ENCODE data around the gene SNX13.

The SNX13 gene

DNA sequence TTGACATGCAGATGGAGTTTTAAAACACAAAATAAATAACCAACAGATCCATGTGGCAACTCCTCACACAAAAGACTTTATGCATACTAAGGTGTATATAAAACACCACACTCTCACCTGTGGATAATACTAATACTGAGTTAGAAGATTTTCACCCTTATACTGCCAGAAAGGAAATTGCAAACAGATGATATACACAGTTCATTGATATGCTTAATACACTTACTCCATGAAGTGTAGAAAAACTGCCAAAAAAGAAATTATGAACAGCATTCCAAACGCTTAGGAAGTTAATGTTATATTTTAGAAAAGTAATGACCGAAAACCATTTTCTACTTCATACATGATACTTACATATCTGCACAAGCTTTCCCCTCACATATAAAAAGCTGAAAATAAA, 17.6 kb upstream of the SNX13 start:
- TF ChIP-seq MYC (IDR thresholded peaks at IDR 0.05; ENCODE audit: low read depth, low read length), result no peak
- TF ChIP-seq, protein P1, sequence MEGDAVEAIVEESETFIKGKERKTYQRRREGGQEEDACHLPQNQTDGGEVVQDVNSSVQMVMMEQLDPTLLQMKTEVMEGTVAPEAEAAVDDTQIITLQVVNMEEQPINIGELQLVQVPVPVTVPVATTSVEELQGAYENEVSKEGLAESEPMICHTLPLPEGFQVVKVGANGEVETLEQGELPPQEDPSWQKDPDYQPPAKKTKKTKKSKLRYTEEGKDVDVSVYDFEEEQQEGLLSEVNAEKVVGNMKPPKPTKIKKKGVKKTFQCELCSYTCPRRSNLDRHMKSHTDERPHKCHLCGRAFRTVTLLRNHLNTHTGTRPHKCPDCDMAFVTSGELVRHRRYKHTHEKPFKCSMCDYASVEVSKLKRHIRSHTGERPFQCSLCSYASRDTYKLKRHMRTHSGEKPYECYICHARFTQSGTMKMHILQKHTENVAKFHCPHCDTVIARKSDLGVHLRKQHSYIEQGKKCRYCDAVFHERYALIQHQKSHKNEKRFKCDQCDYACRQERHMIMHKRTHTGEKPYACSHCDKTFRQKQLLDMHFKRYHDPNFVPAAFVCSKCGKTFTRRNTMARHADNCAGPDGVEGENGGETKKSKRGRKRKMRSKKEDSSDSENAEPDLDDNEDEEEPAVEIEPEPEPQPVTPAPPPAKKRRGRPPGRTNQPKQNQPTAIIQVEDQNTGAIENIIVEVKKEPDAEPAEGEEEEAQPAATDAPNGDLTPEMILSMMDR (IDR thresholded peaks at IDR 0.05; ENCODE audit: low read depth, low read length), result no peak
- TF ChIP-seq POLR2A (IDR thresholded peaks at IDR 0.05; ENCODE audit: extremely low read depth, insufficient read length), result no peak
- TF ChIP-seq, protein P2, sequence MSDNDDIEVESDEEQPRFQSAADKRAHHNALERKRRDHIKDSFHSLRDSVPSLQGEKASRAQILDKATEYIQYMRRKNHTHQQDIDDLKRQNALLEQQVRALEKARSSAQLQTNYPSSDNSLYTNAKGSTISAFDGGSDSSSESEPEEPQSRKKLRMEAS (IDR thresholded peaks at IDR 0.05; ENCODE audit: low read depth, low read length), result no peak
- DNase-seq (ENCODE audit: low read depth), result no peak
- H3K4me3 ChIP-seq (ENCODE audit: low read depth, low read length), result no peak overlapping the region

DNA sequence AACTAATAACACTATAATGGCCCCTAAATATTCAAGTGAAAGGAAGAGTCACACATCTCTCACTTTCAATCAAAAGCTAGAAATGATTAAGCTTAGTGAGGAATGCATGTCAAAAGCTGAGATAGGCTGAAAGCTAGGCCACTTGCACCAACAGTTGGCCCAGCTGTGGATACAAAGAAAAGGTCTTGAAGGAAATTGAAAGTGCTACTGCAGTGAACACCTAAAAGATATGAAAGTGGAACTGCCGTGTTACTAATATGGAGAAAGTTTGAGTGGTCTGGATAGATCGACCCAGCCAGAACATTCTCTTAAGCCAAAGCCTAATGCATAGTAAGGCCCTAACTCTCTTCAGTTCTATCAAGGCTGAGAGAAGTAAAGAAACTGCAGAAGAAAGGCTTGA, 12.1 kb upstream of the SNX13 start:
- no peak for TF ChIP-seq MYC (IDR thresholded peaks at IDR 0.05; ENCODE audit: low read depth, low read length)
- TF ChIP-seq, protein P1 (IDR thresholded peaks at IDR 0.05; ENCODE audit: low read depth, low read length), result no peak
- TF ChIP-seq, protein P2 (IDR thresholded peaks at IDR 0.05; ENCODE audit: low read depth, low read length), result no peak
- TF ChIP-seq POLR2A (IDR thresholded peaks at IDR 0.05; ENCODE audit: extremely low read depth, insufficient read length), result no peak
- DNase-seq (ENCODE audit: low read depth), result no peak
- no peak overlapping the region for H3K4me3 ChIP-seq (ENCODE audit: low read depth, low read length)

DNA sequence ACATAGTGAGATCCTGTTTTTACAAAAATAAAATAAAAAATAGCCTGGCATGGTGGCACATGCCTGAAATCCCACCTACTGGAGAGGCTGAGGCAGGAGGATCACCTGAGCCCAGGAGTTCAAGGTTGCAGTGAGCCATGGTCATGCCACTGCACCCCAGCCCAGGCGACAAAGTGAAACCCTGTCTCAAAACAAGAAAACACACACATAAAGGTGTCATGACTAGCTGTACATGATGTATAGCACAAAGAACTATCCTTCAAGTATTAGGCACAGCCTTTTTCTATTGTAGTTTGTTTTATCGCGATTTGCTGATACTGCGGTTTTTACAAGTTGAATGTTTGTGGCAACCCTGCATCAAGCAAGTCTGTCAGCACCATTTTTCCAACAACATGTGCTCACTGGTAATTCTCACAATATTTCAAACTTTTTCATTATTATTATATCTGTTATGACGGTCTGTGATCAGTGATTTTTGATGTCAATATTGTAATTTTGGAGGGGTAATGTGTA, 11.5 kb upstream of the SNX13 start:
- H3K4me3 ChIP-seq (ENCODE audit: low read depth, low read length), result no peak overlapping the region
- DNase-seq (ENCODE audit: low read depth), result no peak
- TF ChIP-seq, protein P1 (IDR thresholded peaks at IDR 0.05; ENCODE audit: low read depth, low read length), result no peak
- TF ChIP-seq MYC (IDR thresholded peaks at IDR 0.05; ENCODE audit: low read depth, low read length) (no peak), POLR2A (IDR thresholded peaks at IDR 0.05; ENCODE audit: extremely low read depth, insufficient read length) (no peak)
- TF ChIP-seq, protein P2 (IDR thresholded peaks at IDR 0.05; ENCODE audit: low read depth, low read length), result no peak

DNA sequence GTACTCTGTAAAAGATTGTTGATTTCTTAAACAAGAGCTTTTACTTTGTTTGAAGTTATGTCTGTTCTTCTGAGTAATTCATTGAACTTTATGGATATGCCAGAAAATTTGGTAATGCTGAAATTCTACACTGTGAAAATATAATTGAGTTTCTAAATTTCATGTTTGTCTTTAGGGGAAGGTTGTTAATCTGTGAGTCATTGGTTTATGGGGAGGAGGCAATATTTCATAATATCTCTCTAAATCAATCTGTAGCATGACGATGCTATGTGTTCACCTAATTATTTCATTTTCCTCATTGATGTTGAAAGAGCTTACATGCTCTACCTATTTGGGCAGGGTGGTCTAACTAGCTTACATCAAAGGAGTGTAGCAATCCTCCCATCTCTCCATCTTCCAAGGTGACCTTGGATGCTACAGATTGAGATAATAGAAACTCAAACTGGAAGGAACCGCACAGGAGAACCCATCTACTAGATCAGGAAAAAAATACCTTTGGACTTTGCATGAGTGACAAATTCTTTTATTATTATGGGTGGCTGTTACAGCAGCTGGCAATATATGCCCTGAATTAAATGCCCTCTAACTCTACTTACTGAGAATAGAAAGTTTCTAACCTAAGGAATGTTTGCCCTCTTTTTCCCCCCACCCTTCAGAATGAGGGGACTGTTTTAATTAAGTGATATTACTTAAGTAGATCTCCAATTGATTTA, 8.4 kb upstream of the SNX13 start:
- TF ChIP-seq POLR2A (IDR thresholded peaks at IDR 0.05; ENCODE audit: extremely low read depth, insufficient read length), result no peak
- TF ChIP-seq MYC (IDR thresholded peaks at IDR 0.05; ENCODE audit: low read depth, low read length), result no peak
- TF ChIP-seq, protein P2 (IDR thresholded peaks at IDR 0.05; ENCODE audit: low read depth, low read length), result no peak
- TF ChIP-seq, protein P1 (IDR thresholded peaks at IDR 0.05; ENCODE audit: low read depth, low read length), result no peak
- DNase-seq (ENCODE audit: low read depth), result peak; percentile 48
- no peak overlapping the region for H3K4me3 ChIP-seq (ENCODE audit: low read depth, low read length)

DNA sequence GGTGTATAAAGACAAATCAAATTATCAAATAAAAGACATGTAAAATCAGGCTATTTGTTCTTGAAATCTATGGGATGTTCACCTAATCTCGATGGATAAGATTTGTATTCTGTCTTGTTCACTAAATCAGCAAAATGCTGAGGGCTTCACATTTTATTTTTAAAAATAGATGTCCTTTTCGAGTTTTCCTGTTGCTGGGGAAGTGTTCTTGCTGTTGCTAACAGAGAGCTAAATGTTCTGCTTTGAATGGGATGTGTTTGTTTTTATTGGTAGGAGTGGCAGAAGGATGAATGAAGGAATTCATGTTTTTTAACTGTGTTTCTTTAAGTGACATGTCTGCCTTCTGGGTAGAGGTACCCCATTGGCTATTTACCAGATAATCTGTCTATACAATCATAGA, 7.3 kb upstream of the SNX13 start:
- TF ChIP-seq, protein P2 (IDR thresholded peaks at IDR 0.05; ENCODE audit: low read depth, low read length), result no peak
- TF ChIP-seq POLR2A (IDR thresholded peaks at IDR 0.05; ENCODE audit: extremely low read depth, insufficient read length) (no peak), MYC (IDR thresholded peaks at IDR 0.05; ENCODE audit: low read depth, low read length) (no peak)
- TF ChIP-seq, protein P1 (IDR thresholded peaks at IDR 0.05; ENCODE audit: low read depth, low read length), result no peak
- H3K4me3 ChIP-seq (ENCODE audit: low read depth, low read length), result no peak overlapping the region
- DNase-seq (ENCODE audit: low read depth), result no peak
